Caco-2 (cell line): ENCODE results near the gene SPDYE2. TPM values are rescaled to one million over a fixed set of nuclear protein-coding genes. Genes with fewer than 3 reads are reported as not detected.
A peak's percentile ranks its signal among the peaks of the same experiment; 100 is the strongest.
"Not testable (repeated sequence)": the region's sequence is repeated elsewhere in the genome, so short reads cannot be mapped to it uniquely, and the experiment has no call there.

Experiments
- BruUV-seq: library from RNA; stranded (reverse); fragments of 400-500 nt; replicated peaks from 2 replicates; lab custom pipeline; 2021; lab: Mats Ljungman, UMichigan
- CTCF ChIA-PET: fragments of 300-600 bp; sonication (Branson Sonifier 250); formaldehyde crosslinking; loops from one replicate; lab custom pipeline; 2022; ENCODE audit warnings: antibody characterized with exemption; lab: Charles Lee
- POLR2A ChIA-PET: fragments of 300-600 bp; sonication (Branson Sonifier 250); formaldehyde crosslinking; loops from one replicate; lab custom pipeline; 2022; ENCODE audit warnings: antibody characterized with exemption; lab: Charles Lee
- DNase-seq, 2 experiments: peaks; one replicate each; pipeline versions ENCODE4 v3.0.0 to v3.0.0-alpha.2; 2020 to 2022
- H3K27me3 ChIP-seq: replicated peaks from 2 replicates; pipeline ENCODE4 v1.6.0; 2011; ENCODE audit warnings: low read length; ENCODE audit not compliant: control insufficient read depth, insufficient read depth
- H3K36me3 ChIP-seq: 2 replicates; pipeline ENCODE4 v1.5.1; 2011; ENCODE audit warnings: low read length; ENCODE audit not compliant: control insufficient read depth, insufficient read depth
- H3K4me1 ChIP-seq: fragments of 250-450 bp; sonication (Bioruptor Pico); 2 replicates; pipeline ENCODE4 v1.5.1; 2020; ENCODE audit warnings: mild to moderate bottlenecking
- H3K4me3 ChIP-seq: 2 replicates; pipeline ENCODE4 v1.5.1; 2011; ENCODE audit warnings: low read depth, mild to moderate bottlenecking, control low read depth, low read length
- H3K9me3 ChIP-seq: fragments of 250-450 bp; sonication (Bioruptor Pico); 2 replicates; pipeline ENCODE4 v1.5.1; 2020; ENCODE audit warnings: mild to moderate bottlenecking, moderate library complexity
- H3K27ac Mint-ChIP-seq: one replicate; pipeline ENCODE4 v1.8.0; 2022; ENCODE audit warnings: mixed read lengths; ENCODE audit not compliant: unreplicated experiment
- H3K27me3 Mint-ChIP-seq: one replicate; pipeline ENCODE4 v1.8.0; 2022; ENCODE audit warnings: mixed read lengths; ENCODE audit not compliant: insufficient read depth, unreplicated experiment
- H3K36me3 Mint-ChIP-seq: one replicate; pipeline ENCODE4 v1.8.0; 2022; ENCODE audit warnings: mild to moderate bottlenecking, mixed read lengths; ENCODE audit not compliant: insufficient read depth, unreplicated experiment
- H3K4me1 Mint-ChIP-seq: one replicate; pipeline ENCODE4 v1.8.0; 2022; ENCODE audit warnings: low read depth, mixed read lengths; ENCODE audit not compliant: unreplicated experiment
- H3K4me3 Mint-ChIP-seq: one replicate; pipeline ENCODE4 v1.8.0; 2022; ENCODE audit warnings: mild to moderate bottlenecking, moderate library complexity, mixed read lengths; ENCODE audit not compliant: unreplicated experiment
- H3K9me3 Mint-ChIP-seq: one replicate; pipeline ENCODE4 v1.8.0; 2022; ENCODE audit warnings: mixed read lengths; ENCODE audit not compliant: unreplicated experiment
- CTCF ChIP-seq, 2 experiments: fragments of 200-600 bp in 1 of 2; IDR thresholded peaks; 1 replicate in 1 of 2; 2 replicates in 1 of 2; pipeline versions ENCODE4 v1.5.1 to v1.8.0; 2011 to 2022; ENCODE audit warnings: antibody characterized with exemption in 1 of 2, control low read depth in 1 of 2, inconsistent platforms in 1 of 2, low read depth in 1 of 2, low read length in 1 of 2, mild to moderate bottlenecking in 1 of 2, moderate library complexity in 1 of 2; ENCODE audit not compliant: insufficient read depth in 1 of 2, severe bottlenecking in 1 of 2, unreplicated experiment in 1 of 2
- intact Hi-C: fragments of 100-400 bp; cut with micrococcal nuclease; formaldehyde crosslinking; loops from one replicate; pipeline ENCODE4 v1.10.0; 2022; ENCODE audit not compliant: unreplicated experiment
- total RNA-seq: library from RNA; stranded (reverse); gene quantifications from 2 replicates; pipeline ENCODE4 v1.2.3, GENCODE V29; 2022

Gene SPDYE2
- total RNA-seq, 1 experiment from 2014 or later, result not detected

- ChIA-PET POLR2A (interaction anchor here (0.6 kb wide), 1 partner anchor 503 kb away, joined by 4 read pairs; the partner anchor contains the start of gene ARMC10), CTCF (interaction anchor here (0.6 to 0.9 kb wide), 3 partner anchors 176 to 529 kb away, joined by 3 to 5 read pairs (median 4); no protein-coding TSS in a partner anchor)
- H3K9me3 Mint-ChIP-seq, H3K27me3 ChIP-seq, BruUV-seq, H3K9me3 ChIP-seq, intact Hi-C loops, H3K27me3 Mint-ChIP-seq, H3K4me1 ChIP-seq, H3K36me3 Mint-ChIP-seq, H3K4me1 Mint-ChIP-seq, H3K27ac Mint-ChIP-seq, H3K36me3 ChIP-seq: not testable (repeated sequence)
- peak within 1 kb of the TSS; percentile 51 for H3K4me3 ChIP-seq
- H3K4me3 Mint-ChIP-seq, result peak within 1 kb of the TSS; percentile 67
- TF ChIP-seq CTCF (IDR thresholded peaks at IDR 0.05; ENCODE audit: insufficient read depth in 1 of 2, low read depth in 1 of 2, low read length in 1 of 2, severe bottlenecking in 1 of 2, unreplicated experiment in 1 of 2), result peak; percentile 61 to 81
- peak; percentile 97 to 100 for DNase-seq
These were observed 21.5 kb downstream of the SPDYE2 start, which contains the start of gene POLR2J3 for GRCh38 chr7:102572261-102573239. Gene POLR2J3 (minus strand): TSS chr7:102572583. CDS start chr7:102572521, 62 bp downstream.

- H3K4me1 ChIP-seq, H3K9me3 Mint-ChIP-seq, H3K27me3 Mint-ChIP-seq, POLR2A ChIA-PET, H3K4me1 Mint-ChIP-seq, H3K36me3 ChIP-seq, H3K4me3 Mint-ChIP-seq, CTCF ChIA-PET, intact Hi-C loops, H3K36me3 Mint-ChIP-seq, H3K27me3 ChIP-seq, H3K4me3 ChIP-seq, BruUV-seq, H3K27ac Mint-ChIP-seq, H3K9me3 ChIP-seq, DNase-seq: not testable (repeated sequence)
These were observed 23.6 kb downstream of the SPDYE2 start for GRCh38 chr7:102574607-102575006.

GRCh38 chr7:102576363-102576762, 25.3 kb downstream of the SPDYE2 start:
- H3K4me1 ChIP-seq, H3K27ac Mint-ChIP-seq, H3K9me3 ChIP-seq, intact Hi-C loops, BruUV-seq, POLR2A ChIA-PET, H3K36me3 Mint-ChIP-seq, DNase-seq, H3K4me1 Mint-ChIP-seq, H3K27me3 ChIP-seq, H3K4me3 Mint-ChIP-seq, H3K27me3 Mint-ChIP-seq, H3K4me3 ChIP-seq, H3K9me3 Mint-ChIP-seq, H3K36me3 ChIP-seq, CTCF ChIA-PET: not testable (repeated sequence)

GRCh38 chr7:102577315-102578240, 26.6 kb downstream of the SPDYE2 start:
- CTCF ChIA-PET, intact Hi-C loops, H3K27ac Mint-ChIP-seq, H3K27me3 ChIP-seq, POLR2A ChIA-PET, H3K9me3 Mint-ChIP-seq, H3K36me3 ChIP-seq, H3K4me1 Mint-ChIP-seq, H3K4me3 ChIP-seq, H3K27me3 Mint-ChIP-seq, H3K36me3 Mint-ChIP-seq, H3K9me3 ChIP-seq, H3K4me3 Mint-ChIP-seq, H3K4me1 ChIP-seq, BruUV-seq: not testable (repeated sequence)
- peak in 1 of 2 experiments; percentile 1 for DNase-seq

- H3K27me3 Mint-ChIP-seq, H3K9me3 ChIP-seq, H3K36me3 Mint-ChIP-seq, intact Hi-C loops, H3K27ac Mint-ChIP-seq, H3K4me1 Mint-ChIP-seq, H3K27me3 ChIP-seq, H3K9me3 Mint-ChIP-seq, H3K4me3 Mint-ChIP-seq, H3K36me3 ChIP-seq, BruUV-seq, CTCF ChIA-PET, POLR2A ChIA-PET, H3K4me1 ChIP-seq, H3K4me3 ChIP-seq: not testable (repeated sequence)
- peak; percentile 1 to 31 for DNase-seq
These were observed 27.5 kb downstream of the SPDYE2 start for GRCh38 chr7:102578486-102578885.
